ENCODE data around the gene AAK1. TPM values are rescaled to one million over a fixed set of nuclear protein-coding genes. Genes with fewer than 3 reads are reported as not detected.
"Not testable (repeated sequence)": the region's sequence is repeated elsewhere in the genome, so short reads cannot be mapped to it uniquely, and the experiment has no call there.

The AAK1 gene
- total RNA-seq, 2 donors from 2014 or later: 187 to 243 TPM

DNA sequence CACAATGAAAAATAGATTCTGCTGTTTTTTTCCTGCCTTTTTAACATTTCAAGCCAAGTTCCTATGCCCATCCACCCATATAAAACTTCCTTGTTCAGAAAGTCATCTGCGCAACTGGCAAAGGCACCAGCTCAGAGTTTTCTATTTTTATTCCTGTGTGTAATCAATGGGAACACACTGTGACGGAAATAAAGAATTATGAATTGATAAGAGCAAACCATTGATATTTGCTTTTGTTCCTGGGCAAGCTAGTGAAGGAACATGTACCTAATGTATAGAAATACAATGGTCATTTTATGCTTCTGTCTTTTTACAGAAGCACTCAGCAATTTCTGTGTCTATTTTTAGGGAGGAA lies 30.8 kb upstream of the AAK1 start:
- ATAC-seq (no peak), DNase-seq (no peak)
- Mint-ChIP-seq H3K36me3 (ENCODE audit: low read depth) (peaks cover 3% of the 10 kb centered on the region), H3K27ac (no peak overlapping the region), H3K4me1 (peaks cover 8% of the 10 kb centered on the region), H3K4me3 (no peak overlapping the region), H3K27me3 (no peaks in the 10 kb centered on the region)
- H3K9me3 ChIP-seq (ENCODE audit: control insufficient read depth, low read length, poor library complexity, severe bottlenecking): no peaks in the 10 kb centered on the region

DNA sequence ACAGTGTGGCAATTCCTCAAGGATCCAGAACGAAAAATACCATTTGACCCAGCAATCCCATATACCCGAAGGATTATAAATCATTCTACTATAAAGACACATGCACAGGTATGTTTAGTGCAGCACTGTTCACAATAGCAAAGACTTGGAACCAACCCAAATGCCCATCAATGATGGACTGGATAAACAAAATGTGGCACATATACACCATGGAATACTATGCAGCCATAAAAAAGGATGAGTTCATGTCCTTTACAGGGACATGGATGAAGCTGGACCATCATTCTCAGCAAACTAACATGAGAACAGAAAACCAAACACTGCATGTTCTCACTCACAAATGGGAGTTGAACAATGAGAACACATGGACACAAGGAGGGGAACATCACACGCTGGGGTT lies 29.6 kb upstream of the AAK1 start:
- H3K4me1 Mint-ChIP-seq; H3K4me3 Mint-ChIP-seq; DNase-seq; H3K27ac Mint-ChIP-seq; ATAC-seq; H3K9me3 ChIP-seq (ENCODE audit: control insufficient read depth, low read length, poor library complexity, severe bottlenecking); H3K27me3 Mint-ChIP-seq; H3K36me3 Mint-ChIP-seq (ENCODE audit: low read depth): not testable (repeated sequence)

DNA sequence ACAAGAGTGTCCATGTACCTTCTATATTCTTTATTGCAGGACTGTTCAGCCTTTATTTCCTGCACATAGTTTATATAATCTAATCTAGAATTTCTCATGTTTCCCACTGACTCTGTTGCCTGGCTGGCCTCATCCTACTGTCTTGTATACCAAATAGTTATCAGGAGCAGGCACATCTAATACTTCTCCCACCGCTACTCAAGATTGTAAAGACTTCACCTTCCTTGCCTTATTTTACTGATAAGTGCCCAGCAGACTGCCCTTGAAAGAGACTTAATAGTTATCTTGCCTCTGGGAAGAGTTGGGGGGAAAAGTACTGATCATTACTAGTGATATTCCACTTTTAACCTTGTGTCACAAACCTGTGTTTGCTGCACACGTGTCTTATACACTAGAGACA lies 26.1 kb upstream of the AAK1 start:
- ATAC-seq: no peak
- Mint-ChIP-seq H3K4me1 (peaks cover 6% of the 10 kb centered on the region), H3K27me3 (no peaks in the 10 kb centered on the region), H3K36me3 (ENCODE audit: low read depth) (peaks cover 3% of the 10 kb centered on the region), H3K27ac (no peak overlapping the region), H3K4me3 (no peak overlapping the region)
- no peaks in the 10 kb centered on the region for H3K9me3 ChIP-seq (ENCODE audit: control insufficient read depth, low read length, poor library complexity, severe bottlenecking)
- DNase-seq: no peak

- ATAC-seq: no peak
- Mint-ChIP-seq H3K36me3 (ENCODE audit: low read depth) (peaks cover 3% of the 10 kb centered on the region), H3K4me1 (peaks cover 6% of the 10 kb centered on the region), H3K4me3 (no peak overlapping the region), H3K27ac (no peak overlapping the region), H3K27me3 (no peaks in the 10 kb centered on the region)
- DNase-seq: no peak
- no peaks in the 10 kb centered on the region for H3K9me3 ChIP-seq (ENCODE audit: control insufficient read depth, low read length, poor library complexity, severe bottlenecking)
Measured at GRCh38 chr2:69668598-69668997, 25.1 kb upstream of the AAK1 start.

DNA sequence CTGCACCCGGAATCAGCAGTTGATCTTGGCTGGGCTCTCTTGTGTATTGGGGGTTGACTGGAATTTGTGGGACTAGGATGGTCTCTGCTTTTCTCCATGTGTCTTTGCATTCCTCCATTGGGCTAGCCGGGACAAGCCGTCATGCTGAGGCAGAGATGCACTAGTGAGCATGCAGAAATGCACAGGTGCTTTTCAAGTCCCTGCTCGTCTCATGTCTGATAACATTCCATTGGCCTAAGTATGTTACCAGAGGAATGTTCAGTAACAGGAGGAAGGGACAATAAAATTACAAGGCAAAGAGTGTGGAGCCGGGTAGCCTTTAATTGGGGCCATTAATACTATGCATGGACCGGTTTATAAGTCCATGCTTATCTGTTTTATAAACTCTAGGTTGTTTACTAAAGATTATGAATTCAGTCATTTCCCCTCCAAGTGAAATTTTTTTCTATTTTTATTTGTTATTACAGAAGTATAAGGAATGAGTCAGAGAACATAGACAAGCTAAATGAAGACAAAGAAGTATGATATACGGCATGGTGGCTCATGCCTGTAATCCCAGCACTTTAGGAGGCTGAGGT lies 24.4 kb upstream of the AAK1 start:
- no peak overlapping the region for H3K27ac Mint-ChIP-seq
- H3K4me3 Mint-ChIP-seq: no peak overlapping the region
- H3K9me3 ChIP-seq (ENCODE audit: control insufficient read depth, low read length, poor library complexity, severe bottlenecking): no peaks in the 10 kb centered on the region
- ATAC-seq (no peak), DNase-seq (no peak)
- peaks cover 6% of the 10 kb centered on the region for H3K4me1 Mint-ChIP-seq
- H3K36me3 Mint-ChIP-seq (ENCODE audit: low read depth): peaks cover 3% of the 10 kb centered on the region
- no peaks in the 10 kb centered on the region for H3K27me3 Mint-ChIP-seq

GRCh38 chr2:69665152-69665551 lies 21.6 kb upstream of the AAK1 start:
- no peaks in the 10 kb centered on the region for H3K27me3 Mint-ChIP-seq
- peaks cover 14% of the 10 kb centered on the region for H3K4me1 Mint-ChIP-seq
- ATAC-seq: no peak
- no peak for DNase-seq
- H3K9me3 ChIP-seq (ENCODE audit: control insufficient read depth, low read length, poor library complexity, severe bottlenecking): no peaks in the 10 kb centered on the region
- H3K27ac Mint-ChIP-seq: no peak overlapping the region
- no peak overlapping the region for H3K4me3 Mint-ChIP-seq
- H3K36me3 Mint-ChIP-seq (ENCODE audit: low read depth): no peaks in the 10 kb centered on the region

- no peak for DNase-seq
- H3K9me3 ChIP-seq (ENCODE audit: control insufficient read depth, low read length, poor library complexity, severe bottlenecking): no peaks in the 10 kb centered on the region
- H3K4me3 Mint-ChIP-seq: no peak overlapping the region
- peaks cover 20% of the 10 kb centered on the region for H3K4me1 Mint-ChIP-seq
- ATAC-seq: no peak
- H3K36me3 Mint-ChIP-seq (ENCODE audit: low read depth): no peaks in the 10 kb centered on the region
- no peak overlapping the region for H3K27ac Mint-ChIP-seq
- no peaks in the 10 kb centered on the region for H3K27me3 Mint-ChIP-seq
Measured at GRCh38 chr2:69663860-69664259, 20.3 kb upstream of the AAK1 start.

DNA sequence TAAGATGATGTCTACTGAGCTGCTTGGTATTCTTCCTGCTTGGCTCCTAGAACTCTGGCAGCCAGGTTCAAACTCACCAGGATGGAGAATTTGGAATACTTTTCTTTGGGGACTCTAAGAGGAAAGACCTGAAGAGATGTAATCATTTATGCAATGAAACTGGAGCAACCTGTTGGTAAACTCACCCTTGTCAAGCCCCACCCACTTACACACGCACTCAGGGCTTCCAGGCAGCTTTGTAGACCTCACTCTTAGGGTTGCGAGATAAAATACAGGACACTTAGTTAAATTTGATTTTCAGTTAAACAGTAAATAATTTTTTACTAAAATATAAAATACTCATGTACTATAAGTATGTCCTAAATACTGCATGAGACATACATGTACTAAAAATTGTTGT lies 19.0 kb upstream of the AAK1 start:
- H3K27me3 Mint-ChIP-seq; H3K36me3 Mint-ChIP-seq (ENCODE audit: low read depth); ATAC-seq; DNase-seq; H3K4me3 Mint-ChIP-seq; H3K27ac Mint-ChIP-seq; H3K9me3 ChIP-seq (ENCODE audit: control insufficient read depth, low read length, poor library complexity, severe bottlenecking): not testable (repeated sequence)
- peaks cover 16% of the 10 kb centered on the region for H3K4me1 Mint-ChIP-seq

- H3K4me3 Mint-ChIP-seq: no peak overlapping the region
- H3K9me3 ChIP-seq (ENCODE audit: control insufficient read depth, low read length, poor library complexity, severe bottlenecking): no peaks in the 10 kb centered on the region
- no peak overlapping the region for H3K27ac Mint-ChIP-seq
- peaks cover 16% of the 10 kb centered on the region for H3K4me1 Mint-ChIP-seq
- no peaks in the 10 kb centered on the region for H3K27me3 Mint-ChIP-seq
- no peaks in the 10 kb centered on the region for H3K36me3 Mint-ChIP-seq (ENCODE audit: low read depth)
- no peak for DNase-seq
- no peak for ATAC-seq
Measured at GRCh38 chr2:69660637-69661036, 17.1 kb upstream of the AAK1 start.

GRCh38 chr2:69659941-69660483 lies 16.5 kb upstream of the AAK1 start:
- ATAC-seq (no peak), DNase-seq (no peak)
- H3K9me3 ChIP-seq (ENCODE audit: control insufficient read depth, low read length, poor library complexity, severe bottlenecking): no peaks in the 10 kb centered on the region
- H3K27me3 Mint-ChIP-seq: no peaks in the 10 kb centered on the region
- H3K4me1 Mint-ChIP-seq: peaks cover 20% of the 10 kb centered on the region
- H3K36me3 Mint-ChIP-seq (ENCODE audit: low read depth): no peaks in the 10 kb centered on the region
- no peak overlapping the region for H3K4me3 Mint-ChIP-seq
- no peak overlapping the region for H3K27ac Mint-ChIP-seq

GRCh38 chr2:69659349-69659748 lies 15.8 kb upstream of the AAK1 start:
- Mint-ChIP-seq H3K4me3 (no peak overlapping the region), H3K27ac (no peak overlapping the region), H3K4me1 (peaks cover 20% of the 10 kb centered on the region), H3K27me3 (no peaks in the 10 kb centered on the region), H3K36me3 (ENCODE audit: low read depth) (no peaks in the 10 kb centered on the region)
- no peak for DNase-seq
- H3K9me3 ChIP-seq (ENCODE audit: control insufficient read depth, low read length, poor library complexity, severe bottlenecking): no peaks in the 10 kb centered on the region
- no peak for ATAC-seq

DNA sequence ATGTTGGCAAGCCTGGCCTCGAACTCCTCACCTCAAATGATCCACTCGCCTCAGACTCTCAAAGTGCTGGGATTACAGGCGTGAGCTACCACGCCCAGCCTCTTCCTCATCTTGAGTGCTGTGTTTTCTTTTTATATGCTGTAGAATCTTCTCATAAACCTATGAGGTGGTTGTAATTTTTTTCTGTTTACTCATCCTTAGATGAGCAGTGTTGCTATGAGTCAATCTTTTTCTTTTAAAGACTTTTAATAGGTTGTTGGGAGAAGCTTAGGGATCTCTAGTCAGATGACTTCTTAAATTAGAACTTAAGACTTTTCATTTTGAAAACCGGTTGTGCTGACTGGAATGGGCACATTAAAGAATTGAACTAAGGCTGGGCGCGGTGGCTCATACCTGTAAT lies 8.7 kb upstream of the AAK1 start:
- H3K9me3 ChIP-seq (ENCODE audit: control insufficient read depth, low read length, poor library complexity, severe bottlenecking): no peaks in the 10 kb centered on the region
- no peaks in the 10 kb centered on the region for H3K36me3 Mint-ChIP-seq (ENCODE audit: low read depth)
- ATAC-seq: no peak
- H3K4me3 Mint-ChIP-seq: peak overlapping the region; percentile 39
- peaks cover 34% of the 10 kb centered on the region for H3K4me1 Mint-ChIP-seq
- peak overlapping the region; percentile 99 for H3K27ac Mint-ChIP-seq
- DNase-seq: no peak
- H3K27me3 Mint-ChIP-seq: no peaks in the 10 kb centered on the region

DNA sequence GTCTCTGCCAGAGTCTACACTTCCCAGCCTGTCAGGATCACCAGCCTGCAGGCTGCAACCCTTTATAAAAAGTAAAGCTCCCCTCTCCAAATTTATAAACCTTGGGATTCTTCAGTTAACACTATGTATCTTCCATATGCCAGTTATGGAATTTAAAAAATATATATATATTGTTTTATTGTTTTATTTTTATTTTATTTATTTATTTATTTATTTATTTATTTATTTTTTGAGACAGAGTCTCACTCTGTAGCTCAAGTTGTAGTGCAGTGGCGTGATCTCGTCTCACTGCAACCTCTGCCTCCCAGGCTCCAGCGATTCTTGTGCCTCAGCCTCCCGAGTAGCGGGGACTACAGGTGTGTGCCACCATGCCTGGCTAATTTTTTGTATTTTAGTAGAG lies 3.7 kb upstream of the AAK1 start:
- not testable (repeated sequence) for DNase-seq; H3K4me3 Mint-ChIP-seq; ATAC-seq; H3K9me3 ChIP-seq (ENCODE audit: control insufficient read depth, low read length, poor library complexity, severe bottlenecking); H3K36me3 Mint-ChIP-seq (ENCODE audit: low read depth); H3K27me3 Mint-ChIP-seq
- H3K27ac Mint-ChIP-seq: peak overlapping the region; percentile 99
- H3K4me1 Mint-ChIP-seq: peaks cover 55% of the 10 kb centered on the region

DNA sequence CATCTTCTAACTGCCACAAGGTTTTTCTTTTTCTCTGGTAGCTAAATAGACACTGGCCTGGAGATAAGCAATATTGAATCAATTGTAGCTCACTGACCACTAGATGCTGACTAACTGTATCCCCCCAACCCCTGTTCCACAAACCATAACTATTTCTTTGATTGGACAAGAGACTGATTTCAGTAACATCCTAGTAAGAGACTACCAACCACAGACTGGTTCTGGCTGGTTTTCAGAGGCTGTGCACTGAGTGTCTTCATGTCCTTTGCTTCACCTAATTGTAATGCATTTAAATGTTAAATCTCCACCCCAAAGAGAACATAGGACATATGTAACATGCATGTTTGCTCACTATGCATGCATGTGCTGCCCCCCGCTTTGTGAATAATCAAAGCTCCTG lies 3.2 kb upstream of the AAK1 start:
- H3K27ac Mint-ChIP-seq: peak overlapping the region; percentile 99
- peaks cover 1% of the 10 kb centered on the region for H3K36me3 Mint-ChIP-seq (ENCODE audit: low read depth)
- no peaks in the 10 kb centered on the region for H3K9me3 ChIP-seq (ENCODE audit: control insufficient read depth, low read length, poor library complexity, severe bottlenecking)
- H3K4me3 Mint-ChIP-seq: peak overlapping the region; percentile 32
- DNase-seq: no peak
- H3K4me1 Mint-ChIP-seq: peaks cover 53% of the 10 kb centered on the region
- no peak for ATAC-seq
- H3K27me3 Mint-ChIP-seq: no peaks in the 10 kb centered on the region

Measured in T-helper 17 cell (primary cell).